Measurements from ENCODE around the gene CEMIP2. TPM values are rescaled to one million over a fixed set of nuclear protein-coding genes. Genes with fewer than 3 reads are reported as not detected.

CEMIP2 gene
- polyA plus RNA-seq, 3 donors = 11.6 to 58.7 (median 21.4) TPM

GRCh38 chr9:71781391-71781790 is 13.1 kb upstream of the CEMIP2 start:
- H3K27me3 Mint-ChIP-seq (ENCODE audit: low read depth in 3 of 3) = no peaks in the 10 kb centered on the region
- no peak overlapping the region for H2AFZ ChIP-seq (ENCODE audit: insufficient read depth, low read depth, low read length, poor library complexity, severe bottlenecking)
- H3K4me1 Mint-ChIP-seq = no peaks in the 10 kb centered on the region
- H4K20me1 ChIP-seq (ENCODE audit: insufficient read depth, low read length) = no peaks in the 10 kb centered on the region
- H3K27ac ChIP-seq (ENCODE audit: low read depth in 1 of 2, low read length in 2 of 2) = no peak overlapping the region
- intact Hi-C loops (cut with micrococcal nuclease) = no loop called here
- H3K4me3 ChIP-seq (replicated peaks in 1 of 3; ENCODE audit: low read depth in 2 of 3, low read length in 3 of 3) = no peak overlapping the region
- no peaks in the 10 kb centered on the region for H3K9me3 Mint-ChIP-seq
- H3K4me1 ChIP-seq (ENCODE audit: control insufficient read depth in 1 of 2, insufficient read depth in 2 of 2, low read length in 2 of 2) = no peaks in the 10 kb centered on the region
- H3K4me3 Mint-ChIP-seq = no peak overlapping the region
- DNase-seq = no peak
- no peaks in the 10 kb centered on the region for H3K27me3 ChIP-seq (ENCODE audit: control insufficient read depth in 2 of 2, insufficient read depth in 2 of 2, low read length in 2 of 2)
- no peaks in the 10 kb centered on the region for H3K9me3 ChIP-seq (replicated peaks in 1 of 2; ENCODE audit: control insufficient read depth in 1 of 2, insufficient read depth in 1 of 2, low read length in 2 of 2)
- H3K36me3 ChIP-seq (replicated peaks in 1 of 2; ENCODE audit: control insufficient read depth in 1 of 2, insufficient read depth in 2 of 2, low read length in 2 of 2) = no peaks in the 10 kb centered on the region
- no peaks in the 10 kb centered on the region for H3K79me2 ChIP-seq (ENCODE audit: insufficient read depth, low read length)
- H3K27ac Mint-ChIP-seq = no peak overlapping the region
- no peak for TF ChIP-seq CTCF (IDR thresholded peaks at IDR 0.05)
- H3K4me2 ChIP-seq (replicated peaks; ENCODE audit: extremely low read depth, low read length, poor library complexity, severe bottlenecking) = no peak overlapping the region
- no peaks in the 10 kb centered on the region for H3K36me3 Mint-ChIP-seq
- no peak overlapping the region for H3K9ac ChIP-seq (ENCODE audit: insufficient read depth, low read length, poor library complexity, severe bottlenecking)

GRCh38 chr9:71780953-71781352 is 12.6 kb upstream of the CEMIP2 start:
- intact Hi-C loops (cut with micrococcal nuclease) = no loop called here
- no peaks in the 10 kb centered on the region for H4K20me1 ChIP-seq (ENCODE audit: insufficient read depth, low read length)
- Mint-ChIP-seq H3K4me1 (no peaks in the 10 kb centered on the region), H3K36me3 (no peaks in the 10 kb centered on the region), H3K9me3 (no peaks in the 10 kb centered on the region), H3K27ac (no peak overlapping the region), H3K27me3 (ENCODE audit: low read depth in 3 of 3) (peaks cover 0 to 1% (median 0%) of the 10 kb centered on the region in 3 donors), H3K4me3 (no peak overlapping the region)
- H3K79me2 ChIP-seq (ENCODE audit: insufficient read depth, low read length) = no peaks in the 10 kb centered on the region
- DNase-seq = no peak
- H3K4me2 ChIP-seq (replicated peaks; ENCODE audit: extremely low read depth, low read length, poor library complexity, severe bottlenecking) = no peak overlapping the region
- no peak overlapping the region for H3K9ac ChIP-seq (ENCODE audit: insufficient read depth, low read length, poor library complexity, severe bottlenecking)
- no peak overlapping the region for H3K4me3 ChIP-seq (replicated peaks in 1 of 3; ENCODE audit: low read depth in 2 of 3, low read length in 3 of 3)
- H3K4me1 ChIP-seq (ENCODE audit: control insufficient read depth in 1 of 2, insufficient read depth in 2 of 2, low read length in 2 of 2) = no peaks in the 10 kb centered on the region
- no CpG with 5 or more reads among the region's 3 CpGs for WGBS (ENCODE audit: insufficient coverage)
- H3K9me3 ChIP-seq (replicated peaks in 1 of 2; ENCODE audit: control insufficient read depth in 1 of 2, insufficient read depth in 1 of 2, low read length in 2 of 2) = no peaks in the 10 kb centered on the region
- no peaks in the 10 kb centered on the region for H3K36me3 ChIP-seq (replicated peaks in 1 of 2; ENCODE audit: control insufficient read depth in 1 of 2, insufficient read depth in 2 of 2, low read length in 2 of 2)
- H3K27me3 ChIP-seq (ENCODE audit: control insufficient read depth in 2 of 2, insufficient read depth in 2 of 2, low read length in 2 of 2) = no peaks in the 10 kb centered on the region
- no peak for TF ChIP-seq CTCF (IDR thresholded peaks at IDR 0.05)
- H3K27ac ChIP-seq (ENCODE audit: low read depth in 1 of 2, low read length in 2 of 2) = no peak overlapping the region
- no peak overlapping the region for H2AFZ ChIP-seq (ENCODE audit: insufficient read depth, low read depth, low read length, poor library complexity, severe bottlenecking)
